Dedifferentiated amniotic fluid mesenchymal stem cell (primary cell): ENCODE data around the gene TMEM97.

ENCODE experiments used
- DNase-seq: peaks from one replicate; pipeline ENCODE4 v3.0.0-alpha.2; 2016; ENCODE audit errors: extremely low spot score

TMEM97 gene

GRCh38 chr17:28365487-28365886, 46.5 kb downstream of the TMEM97 start:
- no peak for DNase-seq

- DNase-seq: no peak
Measured at GRCh38 chr17:28366605-28367004, 47.6 kb downstream of the TMEM97 start.

DNA sequence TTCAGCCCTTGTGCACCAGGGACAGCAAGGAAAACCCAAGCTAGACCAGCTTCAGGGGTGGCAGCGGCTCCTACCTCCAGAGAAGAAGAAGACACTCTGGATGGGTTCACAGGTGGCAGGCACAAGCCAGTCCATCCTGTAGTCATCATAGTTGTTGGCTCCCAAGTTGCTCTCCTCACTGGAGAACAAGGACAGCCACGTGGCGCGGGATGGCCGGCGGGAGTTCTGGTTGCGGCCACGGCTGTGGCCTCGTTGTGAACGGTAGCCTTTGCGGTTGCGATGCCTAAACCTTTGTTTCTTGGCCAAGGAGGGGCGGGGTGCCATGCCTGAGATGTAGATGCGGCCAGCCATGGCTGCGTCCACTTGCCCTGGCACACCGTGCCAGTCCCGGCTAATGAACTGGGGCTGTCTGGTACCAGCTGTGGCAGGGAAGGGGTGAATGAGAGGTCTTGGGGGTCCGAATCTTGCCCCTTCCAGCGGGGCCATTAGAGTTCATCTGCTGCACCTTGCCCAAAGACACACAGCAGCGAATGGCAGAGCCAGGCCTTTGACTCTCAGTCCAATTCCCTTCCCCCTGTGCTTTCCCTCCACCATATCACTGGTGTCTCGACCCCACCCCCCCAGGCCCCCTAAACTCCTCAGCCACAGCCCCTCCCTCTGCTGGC, 48.8 kb downstream of the TMEM97 start:
- no peak for DNase-seq

GRCh38 chr17:28368306-28368831, 49.4 kb downstream of the TMEM97 start:
- no peak for DNase-seq

GRCh38 chr17:28368915-28369683, 50.1 kb downstream of the TMEM97 start:
- DNase-seq: no peak

DNA sequence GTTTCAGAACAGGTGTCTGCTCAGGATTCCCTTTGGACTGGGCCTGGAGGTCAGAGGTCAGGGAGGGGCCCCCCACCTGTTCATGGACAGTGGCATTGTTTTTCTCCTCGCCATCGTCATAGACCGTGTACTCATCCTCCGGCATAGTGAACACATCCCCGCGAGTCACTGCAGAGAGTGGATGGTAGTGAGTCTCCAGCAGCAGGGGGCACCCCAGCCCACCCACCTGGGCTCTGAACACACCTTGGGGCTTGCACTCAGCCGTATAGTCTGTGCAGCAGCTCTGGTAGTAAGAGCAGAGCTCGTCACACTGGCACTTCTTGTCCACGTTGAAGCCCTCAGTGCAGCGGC, 50.7 kb downstream of the TMEM97 start:
- no peak for DNase-seq

- DNase-seq: no peak
Measured at GRCh38 chr17:28370035-28370743, 51.2 kb downstream of the TMEM97 start, which contains the start of gene VTN. Gene VTN (minus strand): TSS chr17:28370307. CDS start chr17:28370203, 104 bp downstream.

- DNase-seq: no peak
Measured at GRCh38 chr17:28370744-28371103, 51.7 kb downstream of the TMEM97 start.

- DNase-seq: peak; percentile 72
Measured at GRCh38 chr17:28371245-28372202, 52.5 kb downstream of the TMEM97 start, which contains the start of gene SARM1. Gene SARM1 (plus strand): TSS chr17:28371694. CDS start chr17:28372033, 339 bp downstream.

GRCh38 chr17:28372203-28372944, 53.4 kb downstream of the TMEM97 start:
- DNase-seq: no peak

GRCh38 chr17:28372945-28373274, 53.9 kb downstream of the TMEM97 start:
- DNase-seq: no peak
